RWPE2 (cell line): ENCODE results near the gene HIGD1A.

Experiments
- ATAC-seq: fragments of 200-7000 bp; cut with Tn5 transposase; 3 replicates; pipeline ENCODE4 v1.9.1; 2021; ENCODE audit warnings: low read depth
- DNase-seq: peaks from one replicate; pipeline ENCODE4 v3.0.0-alpha.2; 2020; ENCODE audit warnings: low spot score
- H3K27ac ChIP-seq: fragments of 450-650 bp; 2 replicates; pipeline ENCODE4 v1.5.1; 2017; ENCODE audit warnings: mild to moderate bottlenecking; ENCODE audit not compliant: poor library complexity, severe bottlenecking
- H3K27me3 ChIP-seq: fragments of 250-450 bp; sonication (Bioruptor Pico); 2 replicates; pipeline ENCODE4 v1.5.1; 2021; ENCODE audit warnings: mild to moderate bottlenecking, moderate library complexity; ENCODE audit not compliant: insufficient read depth, poor library complexity, severe bottlenecking
- H3K36me3 ChIP-seq: fragments of 250-450 bp; sonication (Bioruptor Pico); 2 replicates; pipeline ENCODE4 v1.5.1; 2020; ENCODE audit warnings: low read depth, mild to moderate bottlenecking, moderate library complexity
- H3K4me1 ChIP-seq: fragments of 250-450 bp; sonication (Bioruptor Pico); 2 replicates; pipeline ENCODE4 v1.5.1; 2021; ENCODE audit warnings: mild to moderate bottlenecking, moderate library complexity; ENCODE audit not compliant: insufficient read depth, poor library complexity, severe bottlenecking
- H3K4me3 ChIP-seq: fragments of 250-450 bp; sonication (Bioruptor Pico); 2 replicates; pipeline ENCODE4 v1.5.1; 2021; ENCODE audit warnings: mild to moderate bottlenecking, moderate library complexity; ENCODE audit not compliant: severe bottlenecking
- H3K9me3 ChIP-seq: fragments of 250-450 bp; sonication (Bioruptor Pico); 2 replicates; pipeline ENCODE4 v1.5.1; 2021; ENCODE audit warnings: mild to moderate bottlenecking, moderate library complexity; ENCODE audit not compliant: severe bottlenecking
- CTCF ChIP-seq: fragments of 450-650 bp; IDR thresholded peaks from one replicate; pipeline ENCODE4 v1.5.1; 2017; ENCODE audit warnings: mild to moderate bottlenecking, moderate library complexity; ENCODE audit not compliant: poor library complexity, severe bottlenecking

Gene HIGD1A

GRCh38 chr3:42823351-42823750, 19.1 kb upstream of the HIGD1A start:
- no peaks in the 10 kb centered on the region for H3K9me3 ChIP-seq
- H3K4me3 ChIP-seq: no peak overlapping the region
- H3K27ac ChIP-seq: peak overlapping the region; percentile 80
- DNase-seq (no peak), ATAC-seq (peak; percentile 86)
- H3K36me3 ChIP-seq: no peaks in the 10 kb centered on the region
- TF ChIP-seq CTCF: no peak
- H3K27me3 ChIP-seq: no peaks in the 10 kb centered on the region
- H3K4me1 ChIP-seq: peaks cover 55% of the 10 kb centered on the region

- Histone ChIP-seq H3K27ac (peak overlapping the region; percentile 80), H3K36me3 (no peaks in the 10 kb centered on the region), H3K9me3 (no peaks in the 10 kb centered on the region), H3K27me3 (no peaks in the 10 kb centered on the region), H3K4me3 (no peak overlapping the region), H3K4me1 (peaks cover 52% of the 10 kb centered on the region)
- ATAC-seq (peak; percentile 26; the same call in 2 of the 3 replicates), DNase-seq (no peak)
- no peak for TF ChIP-seq CTCF
Observed at GRCh38 chr3:42822828-42823227, 18.5 kb upstream of the HIGD1A start.

- DNase-seq (no peak), ATAC-seq (no peak)
- Histone ChIP-seq H3K9me3 (no peaks in the 10 kb centered on the region), H3K27ac (peak overlapping the region; percentile 60), H3K36me3 (no peaks in the 10 kb centered on the region), H3K4me1 (peaks cover 39% of the 10 kb centered on the region), H3K27me3 (no peaks in the 10 kb centered on the region), H3K4me3 (no peak overlapping the region)
- TF ChIP-seq CTCF: no peak
Observed at GRCh38 chr3:42820746-42821051, 16.4 kb upstream of the HIGD1A start.

GRCh38 chr3:42819351-42819965, 15.2 kb upstream of the HIGD1A start:
- Histone ChIP-seq H3K36me3 (no peaks in the 10 kb centered on the region), H3K4me1 (peaks cover 50% of the 10 kb centered on the region), H3K27me3 (no peaks in the 10 kb centered on the region), H3K4me3 (no peak overlapping the region), H3K9me3 (no peaks in the 10 kb centered on the region), H3K27ac (peak overlapping the region; percentile 60)
- ATAC-seq (peak; percentile 4; the same call in 2 of the 3 replicates), DNase-seq (no peak)
- no peak for TF ChIP-seq CTCF

GRCh38 chr3:42815826-42816225, 11.5 kb upstream of the HIGD1A start:
- Histone ChIP-seq H3K4me1 (peaks cover 29% of the 10 kb centered on the region), H3K27me3 (no peaks in the 10 kb centered on the region), H3K27ac (no peak overlapping the region), H3K4me3 (no peak overlapping the region), H3K36me3 (no peaks in the 10 kb centered on the region), H3K9me3 (no peaks in the 10 kb centered on the region)
- DNase-seq: no peak
- no peak for ATAC-seq
- no peak for TF ChIP-seq CTCF
